H9 (cell line): ENCODE data around the gene ARL4C. TPM values are rescaled to one million over a fixed set of nuclear protein-coding genes. Genes with fewer than 3 reads are reported as not detected.

Experiments used
- DNase-seq: peaks from one replicate; pipeline ENCODE4 v3.0.0-alpha.2; 2017
- H2AFZ ChIP-seq: one replicate; pipeline ENCODE4 v1.6.1; 2013; ENCODE audit warnings: mild to moderate bottlenecking, low read length, control low read depth, moderate library complexity
- H2AK5ac ChIP-seq: 2 replicates; pipeline ENCODE4 v1.6.1; 2013; ENCODE audit warnings: low read length, control low read depth, mixed read lengths; ENCODE audit not compliant: insufficient read length
- H2BK120ac ChIP-seq: one replicate; pipeline ENCODE4 v1.6.1; 2013; ENCODE audit warnings: low read depth, mild to moderate bottlenecking, low read length, control low read depth, inconsistent platforms; ENCODE audit not compliant: poor library complexity, severe bottlenecking
- H2BK12ac ChIP-seq: 2 replicates; pipeline ENCODE4 v1.6.1; 2013; ENCODE audit warnings: low read length, control low read depth, mixed read lengths, low read depth; ENCODE audit not compliant: insufficient read length
- H2BK15ac ChIP-seq: 2 replicates; pipeline ENCODE4 v1.6.1; 2013; ENCODE audit warnings: low read depth, low read length, control low read depth
- H2BK20ac ChIP-seq: one replicate; pipeline ENCODE4 v1.6.1; 2013; ENCODE audit warnings: low read depth, mild to moderate bottlenecking, low read length, control low read depth, inconsistent platforms; ENCODE audit not compliant: poor library complexity, severe bottlenecking
- H2BK5ac ChIP-seq: 2 replicates; pipeline ENCODE4 v1.6.1; 2013; ENCODE audit warnings: low read length, control low read depth, mixed read lengths; ENCODE audit not compliant: insufficient read length
- H3K14ac ChIP-seq: 2 replicates; pipeline ENCODE4 v1.6.1; 2013; ENCODE audit warnings: low read length, control low read depth; ENCODE audit not compliant: insufficient read depth
- H3K18ac ChIP-seq: 2 replicates; pipeline ENCODE4 v1.6.1; 2013; ENCODE audit warnings: low read depth, mild to moderate bottlenecking, mixed read lengths, low read length, control low read depth; ENCODE audit not compliant: insufficient read length
- H3K23ac ChIP-seq: 2 replicates; pipeline ENCODE4 v1.6.1; 2013; ENCODE audit warnings: low read length, control low read depth, mixed read lengths, low read depth; ENCODE audit not compliant: insufficient read length
- H3K23me2 ChIP-seq: 2 replicates; pipeline ENCODE4 v1.6.1; 2013; ENCODE audit warnings: low read depth, mild to moderate bottlenecking, mixed read lengths, low read length, control low read depth; ENCODE audit not compliant: insufficient read length, poor library complexity, severe bottlenecking
- H3K27ac ChIP-seq: 2 replicates; pipeline ENCODE4 v1.5.1; 2013; ENCODE audit warnings: low read length, control low read depth, mixed read lengths, low read depth; ENCODE audit not compliant: insufficient read length
- H3K27me3 ChIP-seq: 2 replicates; pipeline ENCODE4 v1.6.1; 2013; ENCODE audit warnings: low read length, control low read depth, inconsistent platforms; ENCODE audit not compliant: insufficient read depth
- H3K4ac ChIP-seq: 2 replicates; pipeline ENCODE4 v1.6.1; 2013; ENCODE audit warnings: low read depth, mild to moderate bottlenecking, control low read depth, inconsistent platforms, low read length, moderate library complexity
- H3K4me1 ChIP-seq: 2 replicates; pipeline ENCODE4 v1.6.1; 2013; ENCODE audit warnings: low read length, control low read depth, inconsistent platforms; ENCODE audit not compliant: insufficient read depth
- H3K4me2 ChIP-seq: 2 replicates; pipeline ENCODE4 v1.6.1; 2013; ENCODE audit warnings: low read length, control low read depth, mixed read lengths; ENCODE audit not compliant: insufficient read length, insufficient read depth
- H3K56ac ChIP-seq: 2 replicates; pipeline ENCODE4 v1.6.1; 2013; ENCODE audit warnings: low read depth, mild to moderate bottlenecking, mixed read lengths, low read length, control low read depth; ENCODE audit not compliant: insufficient read length
- H3K79me1 ChIP-seq: 2 replicates; pipeline ENCODE4 v1.6.1; 2013; ENCODE audit warnings: low read depth, mild to moderate bottlenecking, moderate library complexity, low read length, control low read depth, inconsistent platforms; ENCODE audit not compliant: insufficient read depth, poor library complexity, severe bottlenecking
- H3K79me2 ChIP-seq: 2 replicates; pipeline ENCODE4 v1.6.1; 2013; ENCODE audit warnings: low read length, control low read depth, inconsistent platforms; ENCODE audit not compliant: insufficient read depth
- H3K9ac ChIP-seq: 2 replicates; pipeline ENCODE4 v1.6.1; 2013; ENCODE audit warnings: low read length, control low read depth, mixed read lengths; ENCODE audit not compliant: insufficient read length; ENCODE audit errors: extremely low read depth
- H3K9me3 ChIP-seq: one replicate; pipeline ENCODE4 v1.6.1; 2013; ENCODE audit warnings: low read depth, low read length, inconsistent platforms; ENCODE audit not compliant: control insufficient read depth
- H3T11ph ChIP-seq: one replicate; pipeline ENCODE4 v1.6.1; 2013; ENCODE audit warnings: mild to moderate bottlenecking, low read length, control low read depth, inconsistent platforms
- H4K20me1 ChIP-seq: one replicate; pipeline ENCODE4 v1.6.1; 2013; ENCODE audit not compliant: control insufficient read depth, insufficient read length, insufficient read depth
- H4K5ac ChIP-seq: 2 replicates; pipeline ENCODE4 v1.6.1; 2013; ENCODE audit warnings: low read depth, mild to moderate bottlenecking, mixed read lengths, low read length, control low read depth; ENCODE audit not compliant: insufficient read length
- H4K8ac ChIP-seq: replicated peaks from 2 replicates; pipeline ENCODE4 v1.6.1; 2013; ENCODE audit warnings: low read length, control low read depth, mixed read lengths, low read depth; ENCODE audit not compliant: insufficient read length
- H4K91ac ChIP-seq: 2 replicates; pipeline ENCODE4 v1.6.1; 2013; ENCODE audit warnings: low read depth, mild to moderate bottlenecking, moderate library complexity, mixed read lengths, low read length, control low read depth; ENCODE audit not compliant: insufficient read length
- H3K27ac Mint-ChIP-seq, 3 experiments: 2 replicates in 2 of 3; 3 replicates in 1 of 3; pipeline ENCODE4 v1.8.0; 2020 to 2021; ENCODE audit warnings: mixed read lengths in 3 of 3, mild to moderate bottlenecking in 1 of 3, moderate library complexity in 1 of 3
- H3K27me3 Mint-ChIP-seq: 2 replicates; pipeline ENCODE4 v1.8.0; 2021; ENCODE audit warnings: low read depth, mild to moderate bottlenecking, moderate library complexity, mixed read lengths
- H3K36me3 Mint-ChIP-seq, 3 experiments: 2 replicates in 2 of 3; 3 replicates in 1 of 3; pipeline ENCODE4 v1.8.0; 2020 to 2021; ENCODE audit warnings: low read depth in 3 of 3, mixed read lengths in 3 of 3; ENCODE audit not compliant: insufficient read depth in 1 of 3
- H3K4me1 Mint-ChIP-seq, 2 experiments: 2 replicates each; pipeline ENCODE4 v1.8.0; 2020; ENCODE audit warnings: mixed read lengths in 2 of 2
- H3K4me3 Mint-ChIP-seq, 2 experiments: 2 replicates in 1 of 2; 3 replicates in 1 of 2; pipeline ENCODE4 v1.8.0; 2020 to 2021; ENCODE audit warnings: mild to moderate bottlenecking in 2 of 2, mixed read lengths in 2 of 2, moderate library complexity in 1 of 2
- H3K9me3 Mint-ChIP-seq, 2 experiments: 2 replicates in 1 of 2; 3 replicates in 1 of 2; pipeline ENCODE4 v1.8.0; 2020; ENCODE audit warnings: mild to moderate bottlenecking in 2 of 2, mixed read lengths in 2 of 2, moderate library complexity in 1 of 2
- WGBS: extraction: QIAGEN DNeasy Blood & Tissue Kit; methylation state at CpG from one replicate; pipeline ENCODE4 v1.1.7; 2013; ENCODE audit warnings: missing lambda C conversion rate, low lambda C conversion rate, mixed read lengths; ENCODE audit not compliant: insufficient read length; ENCODE audit errors: extremely low coverage; 5-methylcytosine and 5-hydroxymethylcytosine counted together
- total RNA-seq: library from RNA; stranded (reverse); gene quantifications from 2 replicates; pipeline ENCODE4 v1.2.1, GENCODE V29; 2021
- TF ChIP-seq, protein P1 (sequence below): fragments of 200-600 bp; sonication (generic); conservative IDR thresholded peaks from 3 replicates; pipeline ENCODE4 v1.8.0; 2021; ENCODE audit warnings: antibody characterized with exemption, mild to moderate bottlenecking

The ARL4C gene
- total RNA-seq, 1 experiment from 2014 or later, result 12.0 TPM

DNA sequence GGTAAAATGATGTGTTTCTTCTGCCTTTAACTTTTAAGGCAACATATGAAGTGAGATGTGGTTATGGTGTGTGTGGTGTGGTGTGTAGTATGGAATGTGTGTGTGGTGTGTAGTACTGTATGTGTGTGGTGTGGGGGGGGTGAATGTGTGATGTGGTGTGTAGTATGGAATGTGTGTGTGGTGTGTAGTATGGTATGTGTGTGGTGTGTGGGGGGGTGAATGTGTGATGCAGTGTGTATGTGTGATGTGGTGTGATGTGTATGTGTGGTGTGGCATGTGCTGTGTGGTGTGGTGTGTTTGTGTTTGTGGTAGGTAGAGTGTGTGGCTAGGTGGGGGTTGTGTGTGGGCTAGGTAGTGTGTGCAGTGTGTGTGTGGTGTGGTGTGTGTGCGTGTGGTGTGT is 17.2 kb upstream of the ARL4C start:
- no peak overlapping the region for H2BK15ac ChIP-seq
- no peaks in the 10 kb centered on the region for H3K79me1 ChIP-seq
- H3K14ac ChIP-seq, result no peak overlapping the region
- no peak overlapping the region for H3K23ac ChIP-seq
- no peaks in the 10 kb centered on the region for H4K20me1 ChIP-seq
- H2BK20ac ChIP-seq, result no peak overlapping the region
- Mint-ChIP-seq H3K36me3 (no peaks in the 10 kb centered on the region; a peak in 1 of 7 replicates), H3K9me3 (no peaks in the 10 kb centered on the region; a peak in 2 of 5 replicates), H3K4me1 (peaks cover 0 to 5% of the 10 kb centered on the region in 2 experiments; a peak in 2 of 4 replicates), H3K27me3 (peaks cover 2% of the 10 kb centered on the region), H3K4me3 (no peak overlapping the region), H3K27ac (no peak overlapping the region)
- H3K23me2 ChIP-seq, result no peaks in the 10 kb centered on the region
- no peak overlapping the region for H2BK12ac ChIP-seq
- no peaks in the 10 kb centered on the region for H3K4me1 ChIP-seq
- no peak overlapping the region for H4K91ac ChIP-seq
- no peak for DNase-seq
- H3K18ac ChIP-seq, result no peak overlapping the region
- peak overlapping the region; percentile 11 for H4K8ac ChIP-seq
- H3K4me2 ChIP-seq, result no peak overlapping the region
- H3K56ac ChIP-seq, result no peak overlapping the region
- no peak overlapping the region for H2AFZ ChIP-seq
- no peak overlapping the region for H2BK5ac ChIP-seq
- H2AK5ac ChIP-seq, result no peak overlapping the region
- no peaks in the 10 kb centered on the region for H3K9me3 ChIP-seq
- no peak overlapping the region for H3K27ac ChIP-seq
- WGBS, result 100% methylated on average over 1 of the region's 1 CpG
- TF ChIP-seq, protein P1, sequence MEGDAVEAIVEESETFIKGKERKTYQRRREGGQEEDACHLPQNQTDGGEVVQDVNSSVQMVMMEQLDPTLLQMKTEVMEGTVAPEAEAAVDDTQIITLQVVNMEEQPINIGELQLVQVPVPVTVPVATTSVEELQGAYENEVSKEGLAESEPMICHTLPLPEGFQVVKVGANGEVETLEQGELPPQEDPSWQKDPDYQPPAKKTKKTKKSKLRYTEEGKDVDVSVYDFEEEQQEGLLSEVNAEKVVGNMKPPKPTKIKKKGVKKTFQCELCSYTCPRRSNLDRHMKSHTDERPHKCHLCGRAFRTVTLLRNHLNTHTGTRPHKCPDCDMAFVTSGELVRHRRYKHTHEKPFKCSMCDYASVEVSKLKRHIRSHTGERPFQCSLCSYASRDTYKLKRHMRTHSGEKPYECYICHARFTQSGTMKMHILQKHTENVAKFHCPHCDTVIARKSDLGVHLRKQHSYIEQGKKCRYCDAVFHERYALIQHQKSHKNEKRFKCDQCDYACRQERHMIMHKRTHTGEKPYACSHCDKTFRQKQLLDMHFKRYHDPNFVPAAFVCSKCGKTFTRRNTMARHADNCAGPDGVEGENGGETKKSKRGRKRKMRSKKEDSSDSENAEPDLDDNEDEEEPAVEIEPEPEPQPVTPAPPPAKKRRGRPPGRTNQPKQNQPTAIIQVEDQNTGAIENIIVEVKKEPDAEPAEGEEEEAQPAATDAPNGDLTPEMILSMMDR, result no peak
- no peak overlapping the region for H2BK120ac ChIP-seq
- no peak overlapping the region for H4K5ac ChIP-seq
- no peak overlapping the region for H3K4ac ChIP-seq
- H3T11ph ChIP-seq, result no peak overlapping the region
- no peak overlapping the region for H3K9ac ChIP-seq
- H3K79me2 ChIP-seq, result no peaks in the 10 kb centered on the region
- H3K27me3 ChIP-seq, result no peaks in the 10 kb centered on the region
